DOHH2 (cell line): ENCODE data around the gene PEF1.

ENCODE experiments used
- CTCF ChIP-seq: fragments of 200-600 bp; sonication (generic); IDR thresholded peaks from one replicate; pipeline ENCODE4 v1.5.1; 2014; ENCODE audit warnings: antibody characterized with exemption, mild to moderate bottlenecking, low read depth, low read length; ENCODE audit not compliant: poor library complexity, severe bottlenecking
- EZH2phosphoT487 ChIP-seq: fragments of 200-600 bp; sonication (generic); IDR thresholded peaks from 2 replicates; pipeline ENCODE4 v1.6.1; 2017; ENCODE audit warnings: borderline replicate concordance, mild to moderate bottlenecking, antibody characterized with exemption, low read length, moderate library complexity, mixed read lengths

- no peak for TF ChIP-seq CTCF
- no peak for TF ChIP-seq EZH2phosphoT487
Measured at GRCh38 chr1:31627930-31628559, 16.6 kb downstream of the PEF1 start.
